Measurements from ENCODE around the gene APBB2.

Gene APBB2

DNA sequence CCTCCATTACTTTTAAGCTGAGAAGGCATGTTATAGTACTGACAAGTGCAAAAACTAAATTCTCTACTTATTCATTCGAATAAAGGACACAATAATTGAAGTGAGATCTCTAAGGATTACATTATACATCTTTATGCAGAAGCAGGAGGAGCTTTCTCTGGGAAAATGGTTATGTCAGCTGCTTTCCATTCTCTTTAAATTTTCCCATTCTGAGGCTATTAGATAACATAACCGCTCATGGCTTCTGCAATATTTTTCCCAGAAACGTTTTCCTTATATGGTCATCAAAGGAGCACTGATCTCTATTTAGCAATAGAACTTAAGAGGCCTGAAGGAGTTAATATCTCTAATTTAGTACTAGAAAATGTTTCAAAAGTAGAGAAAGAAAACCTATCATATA lies 243.0 kb downstream of the APBB2 start:
- DNase-seq (ENCODE audit: low spot score) = no peak

DNA sequence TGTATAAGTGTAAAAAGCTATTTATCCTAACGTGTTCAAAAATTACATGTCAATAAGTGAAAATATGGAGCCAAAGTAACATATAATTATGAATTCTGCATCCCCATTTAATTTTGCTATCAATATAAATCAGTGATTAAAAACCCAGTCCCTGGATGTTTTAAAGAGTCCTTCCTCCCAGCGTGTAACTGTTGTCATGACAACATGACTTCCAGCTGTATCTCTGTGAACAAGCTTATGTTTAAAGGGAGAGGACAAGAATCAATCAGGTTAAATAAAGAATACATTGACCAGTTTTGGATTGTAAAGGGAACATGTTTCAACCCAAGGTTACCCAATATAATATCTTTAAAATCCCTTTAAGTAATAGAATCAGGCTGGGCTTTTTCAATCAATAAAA lies 244.8 kb downstream of the APBB2 start:
- no peak for DNase-seq (ENCODE audit: low spot score)

DNA sequence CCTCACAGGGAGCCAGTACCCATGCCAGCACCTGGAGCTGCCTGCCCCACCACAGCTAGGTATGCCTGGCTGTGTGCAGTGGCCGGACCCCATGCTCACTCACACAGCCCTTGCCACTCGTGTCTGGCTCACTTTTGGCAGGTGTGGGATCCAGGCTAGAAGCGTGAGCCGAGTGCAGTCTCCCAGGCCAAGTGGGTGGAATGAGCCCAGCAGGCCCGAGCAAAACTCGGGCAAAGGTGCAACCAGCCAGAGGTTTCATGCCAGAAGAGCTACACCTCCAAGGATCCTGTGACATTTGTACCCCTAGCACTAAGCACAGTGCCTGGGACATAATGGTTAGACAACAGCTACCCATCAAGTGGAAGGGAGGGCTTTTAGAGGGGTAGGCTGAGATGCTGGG lies 246.8 kb downstream of the APBB2 start:
- DNase-seq (ENCODE audit: low spot score) = no peak

DNA sequence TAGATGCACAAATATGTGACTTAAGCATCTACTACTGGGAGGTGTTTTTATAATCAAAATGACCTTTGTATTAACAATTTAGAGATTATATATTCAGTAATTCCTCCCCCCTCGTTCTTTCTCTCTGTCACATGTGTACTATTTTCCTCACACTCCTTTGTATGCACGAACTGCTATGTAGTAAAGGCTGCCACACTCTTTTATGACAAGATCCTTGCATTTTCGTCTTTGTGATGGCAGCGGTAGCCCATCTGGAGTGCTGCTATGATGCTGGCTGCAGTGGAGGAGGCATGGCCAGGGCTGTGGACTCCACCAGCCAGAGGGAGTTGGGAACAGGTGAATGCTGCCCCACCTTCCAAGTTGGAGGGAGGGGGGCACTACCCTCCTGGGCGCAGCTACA lies 248.3 kb downstream of the APBB2 start:
- DNase-seq (ENCODE audit: low spot score) = no peak

DNA sequence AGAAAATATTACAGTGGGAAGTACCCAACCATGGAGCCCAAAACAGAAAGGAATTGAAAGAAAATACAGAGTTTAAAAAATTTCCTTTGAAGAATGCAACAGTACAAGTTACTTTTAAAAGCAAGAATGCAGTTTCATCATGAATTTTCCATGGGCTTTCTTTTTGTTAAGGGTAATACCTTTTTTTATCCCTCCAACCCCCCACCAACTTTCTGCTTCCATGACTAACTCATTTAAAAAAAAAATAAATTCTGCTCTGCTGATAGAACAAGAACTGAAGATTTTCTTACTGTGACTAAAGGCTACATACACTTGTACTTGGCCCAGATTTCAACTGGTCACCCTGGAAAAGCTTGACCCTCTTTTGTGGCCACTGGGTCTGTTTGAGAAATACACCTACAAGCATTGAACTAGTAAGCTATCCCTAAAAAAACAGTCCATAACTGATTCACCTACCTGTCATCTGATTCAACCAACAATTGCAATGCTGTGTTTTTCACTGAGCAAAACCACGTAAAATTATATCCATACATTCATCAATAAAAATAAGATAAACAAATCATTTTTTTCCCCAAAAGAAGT lies 250.4 kb downstream of the APBB2 start:
- no peak for DNase-seq (ENCODE audit: low spot score)

DNA sequence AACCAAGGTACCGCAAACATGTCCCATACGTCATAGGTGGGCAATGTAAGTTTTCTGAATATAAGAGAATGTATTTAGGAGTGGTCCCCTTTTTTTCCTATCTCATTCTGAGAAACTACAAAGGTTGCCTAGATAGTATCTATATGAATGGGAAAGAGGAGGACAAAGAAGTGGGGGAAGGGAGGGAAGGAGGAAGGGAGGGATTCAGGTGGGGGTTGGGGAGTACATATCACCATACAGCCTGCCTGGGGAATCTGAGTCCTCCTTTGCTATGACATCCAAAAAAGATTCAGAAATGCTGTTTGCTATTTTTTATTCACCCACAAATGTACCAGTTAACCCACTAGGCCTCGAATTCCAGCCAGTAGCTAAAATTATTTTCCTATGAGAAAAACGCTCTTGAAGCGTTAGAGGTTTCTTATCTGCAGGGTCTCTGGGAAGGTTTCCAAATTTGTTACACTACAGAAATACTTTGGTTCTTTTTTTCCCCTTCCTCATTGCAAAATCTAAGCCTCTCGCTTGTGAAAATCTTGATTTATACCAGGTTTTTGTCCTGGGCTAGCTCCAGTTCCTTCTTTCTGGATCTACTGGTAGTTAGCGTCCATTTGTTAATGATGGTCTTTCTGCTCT lies 251.7 kb downstream of the APBB2 start:
- DNase-seq (ENCODE audit: low spot score) = no peak

DNA sequence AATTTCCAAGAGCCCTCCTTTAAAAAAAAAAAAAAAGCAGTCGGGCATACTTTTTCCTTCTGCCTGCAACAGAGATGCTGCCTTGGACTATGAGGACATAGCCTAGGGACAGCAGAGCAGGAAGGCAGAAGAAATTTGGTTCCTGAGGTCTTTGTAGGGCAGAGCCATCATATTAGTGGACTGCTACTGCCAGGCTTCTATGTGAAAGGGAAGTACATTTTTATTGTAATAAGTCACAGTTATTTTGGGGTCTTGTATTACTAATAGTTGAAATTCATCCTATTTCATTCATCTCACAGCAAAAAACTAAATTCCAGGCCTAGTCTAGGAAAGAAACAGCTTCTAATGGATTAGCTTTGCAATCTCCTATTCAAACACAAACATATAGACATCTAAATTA lies 253.4 kb downstream of the APBB2 start:
- no peak for DNase-seq (ENCODE audit: low spot score)

DNA sequence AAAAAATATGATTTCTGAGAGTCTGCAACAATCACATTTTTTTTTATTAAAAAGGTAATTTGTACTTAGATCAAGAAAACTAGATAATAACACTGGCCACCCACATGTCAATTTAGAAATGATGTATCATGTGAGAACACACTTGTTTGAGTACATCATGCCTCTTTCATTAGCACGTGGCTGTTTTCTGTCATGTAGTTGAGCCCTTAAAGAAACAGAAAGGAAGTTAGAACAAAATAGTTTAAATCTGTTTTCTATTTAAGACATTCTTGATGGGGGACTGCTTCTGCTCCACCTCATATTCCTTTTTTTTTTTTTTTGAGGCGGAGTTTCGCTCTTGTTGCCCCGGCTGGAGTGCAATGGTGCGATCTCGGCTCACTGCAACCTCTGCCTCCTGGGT lies 257.1 kb downstream of the APBB2 start:
- no peak for DNase-seq (ENCODE audit: low spot score)

DNA sequence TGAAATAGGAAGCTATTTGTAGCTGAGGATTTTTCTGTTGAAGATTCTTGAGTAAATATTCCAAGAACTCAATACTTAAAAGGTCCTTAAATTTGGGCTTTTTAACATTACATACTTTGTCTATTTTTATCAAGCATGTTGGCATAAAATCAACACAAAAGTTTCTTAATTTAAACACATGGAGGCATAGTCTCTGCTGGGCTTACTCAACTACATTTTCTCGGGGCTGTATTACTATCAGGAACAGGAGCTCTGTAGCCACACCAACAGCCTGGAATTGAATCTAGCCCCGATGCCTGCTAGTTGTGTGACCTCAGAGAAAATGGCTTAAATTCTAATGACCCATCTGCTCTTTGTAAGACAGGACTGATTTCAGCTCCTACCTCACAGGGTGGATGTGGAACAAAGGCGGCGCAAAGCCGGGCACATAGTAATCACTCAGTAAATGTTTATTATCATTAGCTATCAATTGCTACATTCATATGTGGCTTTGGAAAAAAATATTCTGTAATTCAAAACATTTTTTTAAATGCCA lies 257.6 kb downstream of the APBB2 start:
- no peak for DNase-seq (ENCODE audit: low spot score)

DNA sequence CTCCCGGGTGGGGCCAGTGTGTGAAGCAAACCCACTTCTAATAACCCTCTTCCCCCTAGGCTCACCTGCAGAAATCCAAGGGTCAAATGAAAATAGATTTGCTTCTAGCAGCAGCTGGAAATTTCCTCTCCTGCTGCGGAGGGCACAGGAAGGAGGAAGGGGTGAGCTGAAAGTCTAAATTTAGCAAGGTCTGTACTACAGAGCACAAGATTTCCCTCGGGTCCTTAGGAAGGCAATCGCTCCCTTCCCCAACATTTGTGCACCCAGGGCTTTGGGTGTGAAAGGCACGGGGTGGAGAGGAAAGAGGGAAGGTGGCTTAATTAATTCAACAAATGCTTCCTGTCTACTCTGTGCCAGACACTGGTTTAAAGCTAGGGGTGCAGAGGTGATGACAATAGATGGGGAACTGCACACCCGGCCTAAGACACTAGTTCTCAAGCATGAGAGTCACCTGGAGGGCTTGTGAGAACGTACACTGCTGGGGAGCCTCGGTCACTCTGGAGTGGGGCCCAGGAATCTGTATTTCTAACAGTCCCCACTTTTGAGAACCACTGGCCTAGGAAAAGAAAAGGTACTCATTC lies 260.2 kb downstream of the APBB2 start:
- no peak for DNase-seq (ENCODE audit: low spot score)

DNA sequence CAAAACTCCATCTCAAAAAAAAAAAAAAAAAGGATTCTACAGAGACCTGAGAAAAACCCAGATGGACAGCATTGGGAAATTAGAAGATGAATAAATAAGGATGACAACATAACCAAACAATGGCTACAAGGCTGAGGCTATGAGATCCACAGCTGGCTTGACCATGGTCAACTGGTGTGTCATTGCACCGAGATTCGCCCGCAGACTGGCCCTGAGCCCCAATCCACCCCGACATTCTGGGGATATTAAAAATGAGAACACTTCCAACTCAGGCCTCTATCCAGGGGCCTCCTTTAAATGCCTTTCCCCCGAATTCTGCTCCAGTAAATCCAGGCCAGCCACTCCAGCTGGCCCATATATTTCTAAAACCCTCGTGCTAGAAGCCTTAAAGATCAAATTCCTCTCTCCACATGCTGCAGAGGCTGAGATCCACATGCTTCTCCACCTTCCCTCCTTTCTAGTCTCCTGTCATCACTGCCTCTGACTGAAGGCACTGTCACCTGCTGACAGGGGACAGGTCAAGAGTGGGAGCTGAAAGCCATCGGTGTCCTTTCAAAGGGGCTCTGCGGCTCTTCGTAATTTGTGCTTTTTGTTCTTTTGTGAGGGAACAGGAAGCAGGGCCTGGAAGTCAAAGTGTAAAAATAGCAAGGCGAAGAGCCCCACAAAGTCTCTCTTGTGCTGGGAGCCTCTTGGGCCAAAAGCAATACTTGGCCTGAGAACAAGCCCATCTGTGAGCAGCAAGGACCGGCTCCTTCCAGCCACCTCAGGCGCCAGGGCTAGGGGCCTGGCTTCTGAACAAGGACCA lies 260.9 kb downstream of the APBB2 start:
- no peak for DNase-seq (ENCODE audit: low spot score)

DNA sequence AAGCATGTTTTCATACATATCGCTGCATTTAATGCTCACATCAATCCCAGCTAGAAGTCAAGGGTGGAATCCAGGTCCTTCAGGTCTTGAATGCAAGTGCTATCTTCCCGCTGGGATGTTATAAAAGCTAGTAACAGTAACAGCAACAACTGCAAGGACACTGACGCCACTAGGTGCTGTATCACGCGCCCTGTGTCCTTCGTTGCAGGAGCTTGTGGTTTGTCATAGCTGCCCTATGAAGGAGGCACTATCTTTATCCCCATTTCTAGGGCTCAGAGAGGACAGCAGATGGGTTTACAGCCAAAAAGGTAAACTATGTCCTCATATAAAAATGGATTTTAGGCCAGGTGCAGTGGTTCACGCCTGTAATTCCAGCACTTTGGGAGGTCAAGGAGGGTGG lies 261.7 kb downstream of the APBB2 start:
- no peak for DNase-seq (ENCODE audit: low spot score)

DNA sequence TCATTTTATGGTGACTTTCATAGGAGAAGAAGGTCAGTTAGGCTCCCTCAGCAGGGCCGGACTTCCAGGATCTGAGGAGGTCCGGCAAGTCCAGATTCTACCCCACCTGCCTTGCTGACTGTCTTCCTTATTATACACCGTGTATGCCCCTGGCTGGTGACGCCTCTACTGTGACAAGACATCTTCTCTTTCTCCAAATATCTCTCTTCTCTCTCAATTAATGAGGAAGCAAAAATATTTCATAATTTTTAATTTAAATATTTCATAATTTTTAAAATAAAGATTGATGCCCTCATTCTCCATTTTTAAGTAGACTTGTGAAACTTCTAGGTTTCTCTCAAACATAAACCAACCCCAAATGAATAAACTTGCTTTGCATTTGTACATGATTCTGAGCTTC lies 262.1 kb downstream of the APBB2 start:
- DNase-seq (ENCODE audit: low spot score) = no peak

DNA sequence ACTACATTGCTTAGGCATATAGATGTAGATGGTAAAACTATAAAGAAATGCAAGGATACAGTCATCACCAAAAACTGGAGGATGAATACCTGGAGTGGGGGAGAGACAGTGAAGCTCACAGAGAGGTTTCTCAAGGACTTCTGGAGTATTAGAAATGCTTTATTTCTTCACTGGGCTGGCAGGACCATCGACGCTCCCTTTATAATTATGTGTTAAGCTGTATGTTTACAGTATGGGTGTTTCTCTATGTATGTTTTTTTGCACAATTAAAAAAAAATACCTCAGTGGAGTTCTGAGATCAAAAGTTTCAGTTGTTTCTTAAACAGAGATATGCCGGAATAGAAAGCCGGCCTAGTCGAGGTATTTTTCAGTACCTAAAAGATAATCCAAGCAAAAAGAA lies 263.3 kb downstream of the APBB2 start:
- DNase-seq (ENCODE audit: low spot score) = no peak

DNA sequence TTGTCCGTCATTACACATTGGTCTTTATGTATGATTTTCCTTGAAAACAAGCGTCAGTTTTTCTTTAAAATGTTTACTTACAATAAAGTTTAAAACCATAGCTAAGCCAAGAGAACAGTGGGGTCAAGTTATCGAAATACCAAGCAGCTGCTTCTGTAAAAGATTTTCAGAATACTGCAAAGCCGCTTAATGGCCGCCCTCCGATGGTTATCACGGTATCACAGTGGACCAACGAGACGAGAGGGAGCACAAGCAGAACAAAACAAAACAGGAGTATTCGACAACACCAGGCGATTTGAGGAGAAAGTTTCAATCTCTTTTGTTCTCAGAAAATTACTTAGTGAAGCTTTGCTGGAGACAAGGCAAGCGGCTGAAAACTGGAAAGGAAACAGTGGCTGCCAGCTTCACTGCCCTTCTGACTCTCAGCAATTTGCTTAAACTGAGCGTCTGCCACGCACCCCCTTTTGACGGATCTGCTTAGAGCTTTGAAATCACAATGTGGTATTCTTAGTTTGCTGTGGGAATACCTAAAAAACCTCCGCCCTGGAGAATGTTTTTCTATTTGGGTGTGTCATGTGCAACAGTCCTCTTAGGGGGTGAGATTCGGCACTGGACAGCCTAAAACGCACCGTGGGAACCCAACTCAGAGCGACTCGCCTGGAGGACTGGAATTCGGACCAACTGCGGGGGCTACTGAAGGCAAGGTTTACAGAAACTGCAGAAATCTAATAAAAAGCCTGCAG lies 264.8 kb downstream of the APBB2 start:
- no peak for DNase-seq (ENCODE audit: low spot score)

DNA sequence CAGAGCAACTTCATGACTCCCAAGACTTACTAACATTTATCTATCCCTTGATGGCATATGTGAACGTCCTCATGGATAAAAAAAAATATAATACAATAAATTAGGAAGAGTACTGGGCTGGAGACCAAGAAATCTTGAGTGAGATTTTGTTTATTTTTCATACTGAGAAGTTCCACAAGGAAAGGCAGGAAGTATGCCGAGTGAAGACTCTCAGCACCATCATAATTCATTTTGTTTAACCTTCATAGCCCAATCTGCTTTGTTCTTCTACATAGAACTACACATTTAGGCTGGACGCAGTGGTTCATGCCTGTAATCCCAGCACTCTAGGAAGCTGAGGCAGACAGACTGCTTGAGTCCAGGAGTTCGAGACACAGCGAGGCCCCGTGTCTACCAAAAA lies 266.3 kb downstream of the APBB2 start:
- DNase-seq (ENCODE audit: low spot score) = no peak

DNA sequence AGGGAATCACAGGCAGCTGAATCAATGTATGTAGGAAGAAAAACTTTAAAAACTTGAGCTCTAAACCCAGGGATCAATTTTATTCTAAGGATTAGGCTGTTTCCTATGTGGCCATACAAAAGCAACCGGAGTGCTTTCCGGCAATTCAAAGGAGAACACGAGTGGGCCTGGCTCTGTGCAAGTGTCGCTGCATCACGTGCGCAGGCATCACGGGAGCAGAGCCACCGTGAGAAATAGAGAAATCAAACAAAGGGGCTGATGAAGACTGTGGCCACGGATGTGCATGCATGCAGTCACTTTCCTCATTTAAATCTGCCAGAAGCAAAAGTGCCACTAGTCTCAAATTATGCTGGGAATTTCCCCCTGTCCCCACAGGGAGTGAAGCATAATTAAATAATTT lies 267.7 kb downstream of the APBB2 start:
- DNase-seq (ENCODE audit: low spot score) = no peak

DNA sequence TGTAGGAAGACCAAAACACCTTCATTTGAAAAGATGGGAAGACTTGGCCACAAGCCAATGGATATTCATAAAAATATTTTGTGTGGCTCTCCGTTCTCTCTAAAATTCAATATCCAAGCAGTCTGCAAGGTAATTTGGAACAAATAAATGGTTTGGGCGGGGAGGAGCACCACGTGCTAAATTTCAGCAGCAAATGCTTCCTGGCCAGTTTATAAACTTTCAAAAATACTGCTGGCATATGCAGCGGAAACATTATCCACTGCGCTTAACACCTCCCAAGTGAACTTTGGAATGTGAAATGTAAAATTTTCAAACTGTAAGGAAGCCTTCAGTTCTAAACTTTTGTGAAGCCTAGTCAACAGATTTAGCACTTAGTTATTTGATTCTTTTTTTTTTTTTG lies 273.6 kb downstream of the APBB2 start:
- DNase-seq (ENCODE audit: low spot score) = no peak

DNA sequence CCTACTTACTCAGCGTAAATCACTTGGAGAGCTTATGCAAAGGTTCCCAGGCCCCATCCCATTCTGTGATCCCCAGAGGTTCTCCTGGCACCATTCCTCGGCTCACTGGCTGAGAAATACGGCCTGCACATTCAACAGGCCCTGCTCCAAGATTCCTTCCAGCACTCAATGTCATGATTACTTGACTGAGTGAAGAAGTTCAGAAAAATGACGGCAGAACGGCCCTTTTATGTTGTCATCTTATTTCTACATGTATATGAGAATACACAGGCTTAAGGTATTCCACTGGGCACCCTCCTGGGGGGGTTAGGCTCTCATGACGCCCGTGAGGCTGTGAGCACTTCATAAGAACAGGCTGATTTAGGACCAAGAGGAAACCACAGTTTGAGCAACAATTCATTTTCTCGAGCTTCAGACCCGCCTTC lies 274.0 kb downstream of the APBB2 start:
- DNase-seq (ENCODE audit: low spot score) = no peak

DNA sequence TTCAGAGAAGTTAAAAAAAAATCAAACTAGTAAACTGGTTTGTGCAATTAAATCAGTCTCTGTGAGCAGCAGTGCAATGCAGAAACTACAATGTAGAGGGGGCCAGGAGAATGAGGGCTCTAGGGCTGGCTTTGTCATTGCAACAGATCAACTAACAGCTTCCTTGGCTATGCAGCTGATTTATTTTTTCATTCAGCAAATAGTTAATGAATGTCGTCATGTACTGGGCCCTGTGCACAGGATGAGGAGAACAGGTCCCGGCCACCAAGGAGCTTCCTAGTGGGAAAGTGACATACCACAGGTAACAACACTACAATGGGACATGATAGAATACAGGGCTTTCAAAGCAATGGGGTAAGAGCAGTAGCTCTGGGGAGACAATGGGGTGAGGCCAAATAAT lies 274.5 kb downstream of the APBB2 start:
- DNase-seq (ENCODE audit: low spot score) = no peak

DNA sequence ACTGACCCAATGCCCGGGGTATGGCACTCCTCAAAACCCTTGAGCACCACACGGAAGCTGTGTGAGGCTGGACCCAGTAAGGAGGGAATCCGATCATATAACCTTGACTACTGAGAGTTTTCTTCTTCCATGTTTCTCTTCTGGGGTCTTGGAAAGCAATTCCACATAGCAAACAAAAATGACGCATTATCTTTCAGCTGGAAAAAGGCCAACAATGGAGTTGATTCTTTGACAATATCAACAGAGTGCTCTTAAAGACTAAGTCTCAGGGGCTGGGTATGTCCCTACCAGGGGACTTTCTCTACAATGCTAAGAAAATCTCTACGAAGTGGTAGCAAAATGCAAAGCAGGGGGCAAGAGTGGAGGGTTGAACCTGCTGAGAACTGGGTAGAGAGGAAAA lies 276.0 kb downstream of the APBB2 start:
- DNase-seq (ENCODE audit: low spot score) = no peak

DNA sequence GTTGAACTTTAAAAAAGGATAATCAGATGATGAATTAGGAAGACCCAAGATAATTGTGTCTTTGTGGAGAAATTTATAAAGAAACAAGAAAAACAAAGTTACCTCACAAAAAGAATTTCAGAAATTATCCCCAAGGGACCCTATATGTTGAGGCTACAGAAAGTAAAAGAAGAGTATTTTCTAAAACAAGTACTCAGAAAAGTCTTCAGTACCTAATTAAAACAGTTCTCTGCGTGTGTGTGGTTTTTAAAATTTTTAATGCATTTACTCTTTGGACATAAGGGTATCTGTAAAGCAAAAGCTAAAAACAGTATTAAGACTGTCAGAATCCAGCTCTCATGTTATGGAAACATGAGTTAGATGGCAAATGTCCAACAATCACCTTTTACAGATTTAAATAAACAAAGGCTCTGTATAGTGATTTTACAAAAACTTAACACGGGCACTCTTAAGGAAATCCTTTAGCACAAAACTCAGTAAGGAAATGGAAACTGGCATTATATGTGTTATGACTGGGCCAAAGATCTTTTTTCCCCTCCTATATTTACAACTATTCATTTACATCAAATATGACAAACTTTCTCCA lies 277.1 kb downstream of the APBB2 start:
- no peak for DNase-seq (ENCODE audit: low spot score)
